HG03039 (cell line): ENCODE results near the gene FLNB.

ENCODE experiments used
- ATAC-seq: cut with Tn5 transposase; IDR thresholded peaks from one replicate; pipeline ENCODE4 v1.9.1; 2021; ENCODE audit warnings: mild to moderate bottlenecking, moderate library complexity; ENCODE audit not compliant: unreplicated experiment

Gene FLNB

GRCh38 chr3:58005669-58006068 lies 2.6 kb upstream of the FLNB start:
- no peak for ATAC-seq

- no peak for ATAC-seq
These were observed 1.6 kb upstream of the FLNB start for GRCh38 chr3:58006661-58007060.

- ATAC-seq: no peak
These were observed 965 bp downstream of the FLNB start for GRCh38 chr3:58009026-58009748.

- ATAC-seq: no peak
These were observed 1.7 kb downstream of the FLNB start for GRCh38 chr3:58009749-58010535.

- no peak for ATAC-seq
These were observed 2.3 kb downstream of the FLNB start for GRCh38 chr3:58010562-58010961.

GRCh38 chr3:58011580-58011979 lies 3.4 kb downstream of the FLNB start:
- no peak for ATAC-seq

GRCh38 chr3:58012302-58012701 lies 4.1 kb downstream of the FLNB start:
- no peak for ATAC-seq

- no peak for ATAC-seq
These were observed 4.9 kb downstream of the FLNB start for GRCh38 chr3:58013099-58013498.

GRCh38 chr3:58013973-58014649 lies 5.9 kb downstream of the FLNB start:
- ATAC-seq: no peak

- no peak for ATAC-seq
These were observed 7.3 kb downstream of the FLNB start for GRCh38 chr3:58015520-58015915.

- ATAC-seq: no peak
These were observed 8.5 kb downstream of the FLNB start for GRCh38 chr3:58016710-58017109.

GRCh38 chr3:58018892-58019742 lies 10.9 kb downstream of the FLNB start:
- no peak for ATAC-seq

GRCh38 chr3:58020783-58021071 lies 12.5 kb downstream of the FLNB start:
- no peak for ATAC-seq

- no peak for ATAC-seq
These were observed 13.1 kb downstream of the FLNB start for GRCh38 chr3:58021072-58021959.

GRCh38 chr3:58021962-58022361 lies 13.7 kb downstream of the FLNB start:
- ATAC-seq: no peak

- ATAC-seq: no peak
These were observed 14.3 kb downstream of the FLNB start for GRCh38 chr3:58022490-58022889.

- ATAC-seq: no peak
These were observed 15.3 kb downstream of the FLNB start for GRCh38 chr3:58023531-58023930.

- no peak for ATAC-seq
These were observed 17.2 kb downstream of the FLNB start for GRCh38 chr3:58025406-58025805.

GRCh38 chr3:58025837-58026569 lies 17.8 kb downstream of the FLNB start:
- no peak for ATAC-seq
